HepG2 (cell line): ENCODE measurements around the gene TYROBP. TPM values are rescaled to one million over a fixed set of nuclear protein-coding genes. Genes with fewer than 3 reads are reported as not detected.

ENCODE experiments used
- BATF2 ChIP-seq: sonication (generic); formaldehyde crosslinking; IDR thresholded peaks from 2 replicates; pipeline ENCODE4 v1.8.0; 2022; ENCODE audit warnings: mild to moderate bottlenecking, missing genetic modification reagents, moderate library complexity
- CBX1 ChIP-seq: IDR thresholded peaks from one replicate; pipeline ENCODE4 v1.6.1; 2016; ENCODE audit warnings: antibody characterized with exemption, low read depth
- CREM ChIP-seq, 2 experiments: sonication (generic) in 1 of 2; formaldehyde crosslinking in 1 of 2; IDR thresholded peaks; 2 replicates each; pipeline versions ENCODE4 v1.4.0 to v1.6.1; 2016 to 2020; ENCODE audit warnings: antibody characterized with exemption in 1 of 2, mild to moderate bottlenecking in 1 of 2, missing genetic modification reagents in 1 of 2
- MAFG ChIP-seq: sonication (generic); formaldehyde crosslinking; IDR thresholded peaks from 2 replicates; pipeline ENCODE4 v1.5.1; 2020; ENCODE audit warnings: mild to moderate bottlenecking, missing genetic modification reagents
- TEF ChIP-seq: sonication (generic); formaldehyde crosslinking; IDR thresholded peaks from 2 replicates; pipeline ENCODE4 v1.5.0; 2020; ENCODE audit warnings: missing genetic modification reagents
- ZHX2 ChIP-seq, 2 experiments: sonication (generic) in 1 of 2; formaldehyde crosslinking in 1 of 2; IDR thresholded peaks; 2 replicates each; pipeline versions ENCODE4 v1.6.1 to v1.9.0; 2014 to 2022; ENCODE audit warnings: antibody characterized with exemption in 1 of 2, borderline replicate concordance in 1 of 2, inconsistent platforms in 1 of 2, low read depth in 1 of 2, missing genetic modification reagents in 1 of 2
- ZNF207 ChIP-seq: fragments of 450-650 bp; IDR thresholded peaks from 2 replicates; pipeline ENCODE4 v1.6.1; 2016; ENCODE audit warnings: antibody characterized with exemption, borderline replicate concordance
- ZNF496 ChIP-seq: sonication (generic); formaldehyde crosslinking; IDR thresholded peaks from 2 replicates; pipeline ENCODE4 v1.8.1; 2023; ENCODE audit warnings: mild to moderate bottlenecking, moderate library complexity, missing genetic modification reagents; ENCODE audit not compliant: insufficient replicate concordance
- ZNF614 ChIP-seq: IDR thresholded peaks from 2 replicates; pipeline ENCODE4 v1.6.1; 2018; ENCODE audit warnings: missing biosample characterization, missing genetic modification reagents, inconsistent platforms, borderline replicate concordance
- ZNF747 ChIP-seq: sonication (generic); formaldehyde crosslinking; IDR thresholded peaks from 2 replicates; pipeline ENCODE4 v1.8.1; 2023; ENCODE audit warnings: missing genetic modification reagents, mild to moderate bottlenecking, borderline replicate concordance
- ZNF761 ChIP-seq: sonication (generic); formaldehyde crosslinking; conservative IDR thresholded peaks from 2 replicates; pipeline ENCODE4 v1.4.0; 2020; ENCODE audit warnings: mild to moderate bottlenecking, missing genetic modification reagents
- ZNF775 ChIP-seq: sonication (generic); formaldehyde crosslinking; IDR thresholded peaks from 2 replicates; pipeline ENCODE4 v1.4.0; 2020; ENCODE audit warnings: missing genetic modification reagents, mild to moderate bottlenecking, moderate library complexity, borderline replicate concordance
- ZUFSP ChIP-seq: sonication (generic); formaldehyde crosslinking; IDR thresholded peaks from 2 replicates; pipeline ENCODE4 v1.9.0; 2021; ENCODE audit warnings: missing genetic modification reagents, mild to moderate bottlenecking, borderline replicate concordance
- ZZZ3 ChIP-seq: sonication (generic); formaldehyde crosslinking; IDR thresholded peaks from 2 replicates; pipeline ENCODE4 v1.4.0; 2020; ENCODE audit warnings: missing genetic modification reagents, mild to moderate bottlenecking, borderline replicate concordance
- polyA plus RNA-seq, 8 experiments: library from polyadenylated mRNA; depleted of rRNA in 3 of 8; stranded (reverse) in 7 of 8; unstranded in 1 of 8; fragments of >200 nt; fragmentation: Illumina TruSeq in 4 of 8; extraction: Trizol in 4 of 8; gene quantifications; 2 replicates each; pipeline versions ENCODE4 v1.2.1 to v1.2.3, GENCODE V29; 2011 to 2016; ENCODE audit warnings: low read depth in 4 of 8, missing spikeins in 1 of 8, mixed read lengths in 1 of 8; ENCODE audit not compliant: insufficient read depth in 1 of 8
- total RNA-seq, 5 experiments: library from RNA; depleted of rRNA; stranded (reverse); fragments of >200 nt; fragmentation: Illumina TruSeq; extraction: Trizol; gene quantifications; 2 replicates each; pipeline ENCODE4 v1.2.3, GENCODE V29; 2016; ENCODE audit warnings: low read depth in 1 of 5

TYROBP gene
- total and polyA plus RNA-seq, 2 of the 13 experiments (the other 11 are each of a cell fraction or from before 2014, with no cell fraction given) = not detected

GRCh38 chr19:35944556-35944955 is 36.5 kb upstream of the TYROBP start (continued):
- TF ChIP-seq ZUFSP (CRISPR knock-in tag) (no peak), ZNF207 (no peak), ZNF614 (no peak), BATF2 (CRISPR knock-in tag) (no peak), MAFG (CRISPR knock-in tag) (no peak), ZHX2 (IDR thresholded peaks at IDR 0.05; ENCODE audit: low read depth) (no peak), ZHX2 (CRISPR knock-in tag; IDR thresholded peaks at IDR 0.05; ENCODE audit: borderline replicate concordance) (no peak), ZNF747 (CRISPR knock-in tag) (no peak), ZZZ3 (CRISPR knock-in tag) (no peak), CREM (IDR thresholded peaks at IDR 0.05) (no peak), CREM (CRISPR knock-in tag; IDR thresholded peaks at IDR 0.05) (no peak), ZNF775 (no peak), CBX1 (no peak), ZNF761 (CRISPR knock-in tag) (no peak), TEF (CRISPR knock-in tag) (no peak), ZNF496 (CRISPR knock-in tag) (no peak)
